Lung (tissue), 12 donors: ENCODE results near the gene ABHD3. TPM values are rescaled to one million over a fixed set of nuclear protein-coding genes. Genes with fewer than 3 reads are reported as not detected.

ENCODE experiments used
- ATAC-seq: fragments of 200-7000 bp; cut with Tn5 transposase; one replicate; pipeline ENCODE4 v1.9.1; 2020; ENCODE audit warnings: moderate number of reproducible peaks; ENCODE audit not compliant: insufficient read depth, low FRiP score
- DNase-seq, 3 donors: peaks; one replicate each; pipeline ENCODE4 v3.0.0-alpha.2; 2013 to 2017
- H3K27ac ChIP-seq, 2 donors: one replicate each; pipeline ENCODE4 v1.5.1; 2013; ENCODE audit warnings: mild to moderate bottlenecking in 2 of 2, moderate library complexity in 2 of 2, control low read depth in 1 of 2, inconsistent platforms in 1 of 2, low read depth in 1 of 2, low read length in 1 of 2
- H3K27me3 ChIP-seq, 3 donors: one replicate each; pipeline ENCODE4 v1.5.1; 2013; ENCODE audit warnings: low read length in 2 of 3; ENCODE audit not compliant: control insufficient read depth in 3 of 3, insufficient read depth in 3 of 3
- H3K36me3 ChIP-seq, 4 donors: one replicate each; pipeline ENCODE4 v1.5.1; 2013; ENCODE audit warnings: low read length in 4 of 4, mild to moderate bottlenecking in 1 of 4, moderate library complexity in 1 of 4; ENCODE audit not compliant: control insufficient read depth in 4 of 4, insufficient read depth in 4 of 4
- H3K4me1 ChIP-seq, 5 donors: one replicate each; pipeline ENCODE4 v1.5.1; 2013; ENCODE audit warnings: low read length in 5 of 5, mild to moderate bottlenecking in 2 of 5, moderate library complexity in 1 of 5; ENCODE audit not compliant: control insufficient read depth in 5 of 5, insufficient read depth in 5 of 5
- H3K4me3 ChIP-seq: one replicate; pipeline ENCODE4 v1.5.1; 2013; ENCODE audit warnings: mild to moderate bottlenecking, control low read depth, moderate library complexity
- H3K9ac ChIP-seq, 2 donors: one replicate each; pipeline ENCODE4 v1.5.1; 2013; ENCODE audit warnings: low read length in 2 of 2, control low read depth in 1 of 2; ENCODE audit not compliant: insufficient read depth in 1 of 2
- H3K9me3 ChIP-seq, 4 donors: one replicate each; pipeline ENCODE4 v1.5.1; 2013; ENCODE audit warnings: low read length in 3 of 4, mild to moderate bottlenecking in 1 of 4, moderate library complexity in 1 of 4; ENCODE audit not compliant: control insufficient read depth in 4 of 4, insufficient read depth in 3 of 4
- WGBS, 2 donors: extraction: QIAGEN DNeasy Blood & Tissue Kit; methylation state at CpG; one replicate each; pipeline ENCODE4 v1.1.7; 2013; 5-methylcytosine and 5-hydroxymethylcytosine counted together
- polyA plus RNA-seq, 2 donors: library from polyadenylated mRNA; stranded (reverse); fragments of 200-250 nt; gene quantifications; one replicate each; pipeline ENCODE4 v1.2.1, GENCODE V29; 2013
- total RNA-seq, 2 donors: library from RNA; depleted of rRNA in 1 of 2; stranded (reverse); fragments of >200 nt in 1 of 2; gene quantifications; one replicate each; pipeline ENCODE4 v1.2.1, GENCODE V29; 2014 to 2021
- TF ChIP-seq, protein P1 (sequence below): IDR thresholded peaks from 2 replicates; pipeline ENCODE4 v1.5.1; 2012; ENCODE audit warnings: mild to moderate bottlenecking; ENCODE audit errors: control extremely low read depth, extremely low read depth
- donor health status: control.
- donor health status: control.
- donor health status: Bipolar disorder and iron deficiency.
- donor health status: healthy.
- donor health status: DM: yes; HTN: yes; CAD: no.

ABHD3 gene
- total and polyA plus RNA-seq, 4 donors = 20.8 to 31.3 (median 22.9) TPM

GRCh38 chr18:21669736-21670285 lies 34.8 kb downstream of the ABHD3 start:
- DNase-seq = no peak

GRCh38 chr18:21664069-21664468 lies 40.5 kb downstream of the ABHD3 start:
- H3K4me3 ChIP-seq = no peak overlapping the region
- H3K27me3 ChIP-seq = no peaks in the 10 kb centered on the region
- no peak overlapping the region for H3K27ac ChIP-seq
- no peak overlapping the region for H3K9ac ChIP-seq
- H3K9me3 ChIP-seq = no peaks in the 10 kb centered on the region
- TF ChIP-seq, protein P1, sequence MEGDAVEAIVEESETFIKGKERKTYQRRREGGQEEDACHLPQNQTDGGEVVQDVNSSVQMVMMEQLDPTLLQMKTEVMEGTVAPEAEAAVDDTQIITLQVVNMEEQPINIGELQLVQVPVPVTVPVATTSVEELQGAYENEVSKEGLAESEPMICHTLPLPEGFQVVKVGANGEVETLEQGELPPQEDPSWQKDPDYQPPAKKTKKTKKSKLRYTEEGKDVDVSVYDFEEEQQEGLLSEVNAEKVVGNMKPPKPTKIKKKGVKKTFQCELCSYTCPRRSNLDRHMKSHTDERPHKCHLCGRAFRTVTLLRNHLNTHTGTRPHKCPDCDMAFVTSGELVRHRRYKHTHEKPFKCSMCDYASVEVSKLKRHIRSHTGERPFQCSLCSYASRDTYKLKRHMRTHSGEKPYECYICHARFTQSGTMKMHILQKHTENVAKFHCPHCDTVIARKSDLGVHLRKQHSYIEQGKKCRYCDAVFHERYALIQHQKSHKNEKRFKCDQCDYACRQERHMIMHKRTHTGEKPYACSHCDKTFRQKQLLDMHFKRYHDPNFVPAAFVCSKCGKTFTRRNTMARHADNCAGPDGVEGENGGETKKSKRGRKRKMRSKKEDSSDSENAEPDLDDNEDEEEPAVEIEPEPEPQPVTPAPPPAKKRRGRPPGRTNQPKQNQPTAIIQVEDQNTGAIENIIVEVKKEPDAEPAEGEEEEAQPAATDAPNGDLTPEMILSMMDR = no peak
- no peaks in the 10 kb centered on the region for H3K4me1 ChIP-seq
- no peak for ATAC-seq
- 84 to 91% methylated on average over 2 of the region's 2 CpGs for WGBS, 2 donors
- H3K36me3 ChIP-seq = peaks cover 0 to 3% (median 2%) of the 10 kb centered on the region in 4 donors
- no peak for DNase-seq

More at GRCh38 chr18:21669736-21670285, 34.8 kb downstream of the ABHD3 start:
- TF ChIP-seq, protein P1 = no peak
- Histone ChIP-seq H3K27me3 (no peaks in the 10 kb centered on the region), H3K4me3 (no peak overlapping the region), H3K4me1 (no peaks in the 10 kb centered on the region), H3K9ac (no peak overlapping the region), H3K27ac (no peak overlapping the region), H3K9me3 (no peaks in the 10 kb centered on the region), H3K36me3 (peaks cover 0 to 3% (median 0%) of the 10 kb centered on the region in 4 donors)
- no peak for ATAC-seq
- 84 to 85% methylated on average over 9 of the region's 9 CpGs for WGBS, 2 donors

GRCh38 chr18:21663578-21663977 lies 41.0 kb downstream of the ABHD3 start:
- WGBS, 2 donors = 93 to 96% methylated on average over 7 of the region's 7 CpGs
- TF ChIP-seq, protein P1 = no peak
- H3K4me3 ChIP-seq = no peak overlapping the region
- no peak overlapping the region for H3K27ac ChIP-seq
- H3K27me3 ChIP-seq = no peaks in the 10 kb centered on the region
- peaks cover 0 to 3% (median 2%) of the 10 kb centered on the region in 4 donors for H3K36me3 ChIP-seq
- DNase-seq (peak in 1 of 3 donors; percentile 11), ATAC-seq (no peak)
- no peak overlapping the region for H3K9ac ChIP-seq
- H3K9me3 ChIP-seq = no peaks in the 10 kb centered on the region
- no peaks in the 10 kb centered on the region for H3K4me1 ChIP-seq

- WGBS, 2 donors = 96% methylated on average over 9 of the region's 9 CpGs
- DNase-seq = no peak
Measured at GRCh38 chr18:21662581-21662980, 42.0 kb downstream of the ABHD3 start.

More at GRCh38 chr18:21662581-21662980, 42.0 kb downstream of the ABHD3 start:
- H3K27me3 ChIP-seq = no peaks in the 10 kb centered on the region
- H3K4me3 ChIP-seq = no peak overlapping the region
- no peak for ATAC-seq
- H3K4me1 ChIP-seq = no peaks in the 10 kb centered on the region
- H3K36me3 ChIP-seq = peaks cover 0 to 3% (median 2%) of the 10 kb centered on the region in 4 donors
- H3K9me3 ChIP-seq = no peaks in the 10 kb centered on the region
- TF ChIP-seq, protein P1 = no peak
- no peak overlapping the region for H3K9ac ChIP-seq
- H3K27ac ChIP-seq = no peak overlapping the region
